IPS DF 19.7 (cell line): ENCODE data around the gene ZNF385A.
"Not testable (repeated sequence)": the region's sequence is repeated elsewhere in the genome, so short reads cannot be mapped to it uniquely, and the experiment has no call there.

Experiments
- DNase-seq: peaks from one replicate; pipeline ENCODE4 v3.0.0-alpha.2; 2013; ENCODE audit warnings: low read depth, low spot score

Gene ZNF385A

GRCh38 chr12:54357506-54358190 is 26.9 kb downstream of the ZNF385A start:
- no peak for DNase-seq

- no peak for DNase-seq
Measured at GRCh38 chr12:54356951-54357356, 27.6 kb downstream of the ZNF385A start.

- no peak for DNase-seq
Measured at GRCh38 chr12:54356228-54356627, 28.3 kb downstream of the ZNF385A start.

GRCh38 chr12:54355104-54355815 is 29.3 kb downstream of the ZNF385A start:
- no peak for DNase-seq

GRCh38 chr12:54354271-54354670 is 30.3 kb downstream of the ZNF385A start:
- DNase-seq: not testable (repeated sequence)

- no peak for DNase-seq
Measured at GRCh38 chr12:54352891-54353874, 31.4 kb downstream of the ZNF385A start.

- DNase-seq: no peak
Measured at GRCh38 chr12:54352022-54352531, 32.5 kb downstream of the ZNF385A start.

GRCh38 chr12:54351341-54351740 is 33.2 kb downstream of the ZNF385A start:
- DNase-seq: no peak

- no peak for DNase-seq
Measured at GRCh38 chr12:54350743-54351142, 33.8 kb downstream of the ZNF385A start.

GRCh38 chr12:54349679-54350078 is 34.9 kb downstream of the ZNF385A start:
- no peak for DNase-seq

GRCh38 chr12:54349036-54349435 is 35.5 kb downstream of the ZNF385A start:
- DNase-seq: no peak

GRCh38 chr12:54341378-54342300 is 42.9 kb downstream of the ZNF385A start:
- no peak for DNase-seq

- DNase-seq: no peak
Measured at GRCh38 chr12:54340846-54341245, 43.7 kb downstream of the ZNF385A start.

- DNase-seq: no peak
Measured at GRCh38 chr12:54338698-54339296, 45.7 kb downstream of the ZNF385A start.

GRCh38 chr12:54337854-54338650 is 46.5 kb downstream of the ZNF385A start:
- DNase-seq: no peak

- no peak for DNase-seq
Measured at GRCh38 chr12:54337280-54337842, 47.2 kb downstream of the ZNF385A start.

GRCh38 chr12:54333420-54334034 is 51.0 kb downstream of the ZNF385A start:
- DNase-seq: no peak

- no peak for DNase-seq
Measured at GRCh38 chr12:54331461-54331860, 53.1 kb downstream of the ZNF385A start.

- DNase-seq: no peak
Measured at GRCh38 chr12:54330442-54330841, 54.1 kb downstream of the ZNF385A start.
